Osteocyte (in vitro differentiated cells): ENCODE measurements around the gene PTGR3. TPM values are rescaled to one million over a fixed set of nuclear protein-coding genes. Genes with fewer than 3 reads are reported as not detected.

Experiments
- DNase-seq: peaks from one replicate; pipeline ENCODE4 v3.0.0; 2021; ENCODE audit warnings: mixed read lengths; ENCODE audit not compliant: unreplicated experiment; ENCODE audit errors: extremely low spot score
- H3K27ac Mint-ChIP-seq: one replicate; pipeline ENCODE4 v1.8.0; 2021; ENCODE audit warnings: mild to moderate bottlenecking, mixed read lengths; ENCODE audit not compliant: unreplicated experiment
- H3K27me3 Mint-ChIP-seq: one replicate; pipeline ENCODE4 v1.8.0; 2021; ENCODE audit warnings: mixed read lengths; ENCODE audit not compliant: unreplicated experiment
- H3K36me3 Mint-ChIP-seq: one replicate; pipeline ENCODE4 v1.8.0; 2021; ENCODE audit warnings: mixed read lengths; ENCODE audit not compliant: unreplicated experiment
- H3K4me1 Mint-ChIP-seq: one replicate; pipeline ENCODE4 v1.8.0; 2021; ENCODE audit warnings: mixed read lengths; ENCODE audit not compliant: unreplicated experiment
- H3K4me3 Mint-ChIP-seq: one replicate; pipeline ENCODE4 v1.8.0; 2021; ENCODE audit warnings: mild to moderate bottlenecking, moderate library complexity, mixed read lengths; ENCODE audit not compliant: unreplicated experiment
- H3K9me3 Mint-ChIP-seq: one replicate; pipeline ENCODE4 v1.8.0; 2021; ENCODE audit warnings: mixed read lengths; ENCODE audit not compliant: unreplicated experiment
- total RNA-seq: library from RNA; stranded (reverse); gene quantifications from 2 replicates; pipeline ENCODE4 v1.2.1, GENCODE V29; 2021
- TF ChIP-seq, protein P1 (sequence below): fragments of 200-600 bp; sonication (generic); IDR thresholded peaks from 2 replicates; pipeline ENCODE4 v1.5.0; 2021; ENCODE audit warnings: antibody characterized with exemption, mild to moderate bottlenecking, moderate library complexity

The PTGR3 gene
- total RNA-seq, 1 donor from 2014 or later = 17.7 TPM

DNA sequence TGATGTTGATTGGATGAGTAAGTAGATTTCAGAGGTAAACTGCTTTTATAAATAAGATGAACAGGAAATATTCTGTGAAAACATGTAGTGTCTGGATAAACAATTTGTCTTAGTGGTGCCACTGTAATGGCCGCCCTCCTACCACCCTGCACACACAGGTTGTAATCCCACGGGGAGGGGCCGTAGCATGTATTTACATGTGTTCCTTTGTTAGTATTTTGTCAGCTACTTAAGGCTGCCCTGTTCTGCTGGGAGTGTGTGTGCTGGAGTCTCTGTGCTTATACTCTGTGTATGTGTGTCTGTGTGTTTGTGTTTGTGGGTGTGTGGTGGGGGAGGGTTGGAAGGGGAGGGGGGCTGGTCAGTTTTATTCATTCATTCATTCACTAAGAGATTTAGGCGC is 6.7 kb upstream of the PTGR3 start:
- TF ChIP-seq, protein P1, sequence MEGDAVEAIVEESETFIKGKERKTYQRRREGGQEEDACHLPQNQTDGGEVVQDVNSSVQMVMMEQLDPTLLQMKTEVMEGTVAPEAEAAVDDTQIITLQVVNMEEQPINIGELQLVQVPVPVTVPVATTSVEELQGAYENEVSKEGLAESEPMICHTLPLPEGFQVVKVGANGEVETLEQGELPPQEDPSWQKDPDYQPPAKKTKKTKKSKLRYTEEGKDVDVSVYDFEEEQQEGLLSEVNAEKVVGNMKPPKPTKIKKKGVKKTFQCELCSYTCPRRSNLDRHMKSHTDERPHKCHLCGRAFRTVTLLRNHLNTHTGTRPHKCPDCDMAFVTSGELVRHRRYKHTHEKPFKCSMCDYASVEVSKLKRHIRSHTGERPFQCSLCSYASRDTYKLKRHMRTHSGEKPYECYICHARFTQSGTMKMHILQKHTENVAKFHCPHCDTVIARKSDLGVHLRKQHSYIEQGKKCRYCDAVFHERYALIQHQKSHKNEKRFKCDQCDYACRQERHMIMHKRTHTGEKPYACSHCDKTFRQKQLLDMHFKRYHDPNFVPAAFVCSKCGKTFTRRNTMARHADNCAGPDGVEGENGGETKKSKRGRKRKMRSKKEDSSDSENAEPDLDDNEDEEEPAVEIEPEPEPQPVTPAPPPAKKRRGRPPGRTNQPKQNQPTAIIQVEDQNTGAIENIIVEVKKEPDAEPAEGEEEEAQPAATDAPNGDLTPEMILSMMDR = no peak
- Mint-ChIP-seq H3K36me3 (peaks cover 4% of the 10 kb centered on the region), H3K4me1 (peaks cover 24% of the 10 kb centered on the region), H3K27me3 (no peaks in the 10 kb centered on the region), H3K9me3 (no peaks in the 10 kb centered on the region), H3K27ac (no peak overlapping the region), H3K4me3 (no peak overlapping the region)
- no peak for DNase-seq

DNA sequence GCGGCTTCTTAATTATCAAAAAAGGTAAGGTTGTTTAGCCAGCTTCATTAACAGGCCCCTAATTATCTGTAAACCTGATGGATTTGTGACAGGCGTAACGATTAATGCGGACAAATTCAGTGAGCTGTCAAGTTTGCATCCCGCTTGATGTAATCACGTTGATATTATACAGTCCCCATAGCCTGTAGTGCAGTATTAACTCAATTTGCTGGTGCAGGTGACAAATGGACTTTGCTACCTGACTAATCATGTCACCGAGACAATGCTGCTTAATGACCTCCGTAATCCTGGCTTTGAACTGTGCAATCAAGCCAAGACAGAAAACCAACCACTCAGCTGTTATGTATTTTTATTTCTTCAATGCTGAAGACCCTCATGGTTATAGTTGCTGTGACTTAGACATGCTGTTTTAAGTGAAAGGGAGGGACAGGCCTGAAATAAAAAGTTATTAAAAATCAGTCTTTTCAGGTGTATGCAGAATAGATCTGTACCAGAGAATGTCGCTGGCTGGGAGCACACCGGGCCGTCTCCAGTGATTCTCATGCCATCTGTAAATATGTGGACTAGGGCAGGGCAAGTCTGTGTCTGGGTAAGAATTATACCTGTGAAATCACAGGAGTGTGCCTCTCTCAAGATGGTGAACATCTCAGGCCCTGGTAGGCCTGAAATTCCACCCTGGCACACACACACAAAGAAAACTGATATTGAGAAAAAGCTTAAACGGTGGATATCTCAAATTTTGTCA is 6.0 kb upstream of the PTGR3 start:
- Mint-ChIP-seq H3K4me1 (peaks cover 30% of the 10 kb centered on the region), H3K27ac (no peak overlapping the region)

DNA sequence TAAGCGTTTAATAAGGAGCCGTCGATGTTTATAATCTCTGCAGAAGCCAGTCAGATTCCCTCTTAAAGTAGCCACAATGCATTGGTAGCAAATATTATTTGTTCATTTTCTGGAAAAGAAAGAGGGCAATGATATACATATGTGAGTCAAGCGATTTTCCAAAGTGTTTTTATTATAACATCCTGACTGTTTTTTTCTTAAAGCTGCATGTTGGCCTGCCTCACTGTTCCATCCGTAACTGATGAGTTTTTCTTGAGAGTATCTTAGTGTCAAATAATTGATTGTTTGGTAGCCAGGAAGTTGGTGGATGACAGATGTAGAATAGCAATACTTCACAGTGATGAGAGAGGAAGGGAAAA is 5.4 kb upstream of the PTGR3 start:
- Mint-ChIP-seq H3K27me3 (no peaks in the 10 kb centered on the region), H3K4me3 (no peak overlapping the region), H3K27ac (no peak overlapping the region)

More for the DNA sequence above, 6.0 kb upstream of the PTGR3 start:
- DNase-seq = no peak
- Mint-ChIP-seq H3K27me3 (no peaks in the 10 kb centered on the region), H3K4me3 (no peak overlapping the region), H3K36me3 (peaks cover 4% of the 10 kb centered on the region), H3K9me3 (no peaks in the 10 kb centered on the region)
- TF ChIP-seq, protein P1 = no peak

DNA sequence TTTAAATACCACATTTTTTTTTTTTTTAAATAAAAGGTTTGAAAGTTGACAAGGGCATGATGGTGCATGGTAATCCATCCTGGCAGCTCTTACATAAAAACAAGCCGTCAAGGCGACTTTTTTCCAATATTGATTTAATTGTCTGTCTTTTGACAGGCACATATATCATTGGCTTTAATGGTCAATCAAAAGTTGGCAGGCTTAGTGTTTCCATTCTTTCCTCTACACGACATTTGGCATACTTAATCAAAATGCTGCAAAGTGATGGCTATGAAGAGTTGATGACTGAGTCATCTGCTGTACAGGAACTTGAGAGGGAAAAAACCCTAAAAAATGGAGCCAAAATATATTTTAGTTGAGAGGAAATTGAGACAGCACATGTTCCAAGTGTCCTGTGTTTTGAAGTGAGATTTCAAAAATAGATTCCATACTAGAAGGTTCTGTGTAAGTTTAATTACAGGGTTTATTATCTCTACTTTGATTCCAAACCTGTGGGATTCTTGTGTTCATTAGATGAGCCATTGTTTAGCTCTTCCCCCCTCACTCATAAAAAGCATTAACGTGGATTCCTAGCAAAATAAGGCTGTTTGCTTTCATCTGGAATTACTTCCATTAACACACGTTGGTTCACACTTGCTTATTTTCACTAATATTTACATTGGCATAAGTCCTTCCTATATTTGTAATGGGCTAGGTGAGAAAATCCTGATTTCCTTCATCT is 4.8 kb upstream of the PTGR3 start:
- H3K4me3 Mint-ChIP-seq = no peak overlapping the region
- peaks cover 33% of the 10 kb centered on the region for H3K4me1 Mint-ChIP-seq
- H3K9me3 Mint-ChIP-seq = no peaks in the 10 kb centered on the region
- no peaks in the 10 kb centered on the region for H3K27me3 Mint-ChIP-seq
- no peak overlapping the region for H3K27ac Mint-ChIP-seq
- H3K36me3 Mint-ChIP-seq = peaks cover 4% of the 10 kb centered on the region
- no peak for DNase-seq
- TF ChIP-seq, protein P1 = no peak

More for the DNA sequence above, 5.4 kb upstream of the PTGR3 start:
- Mint-ChIP-seq H3K36me3 (peaks cover 4% of the 10 kb centered on the region), H3K9me3 (no peaks in the 10 kb centered on the region), H3K4me1 (peaks cover 33% of the 10 kb centered on the region)
- TF ChIP-seq, protein P1 = no peak
- DNase-seq = no peak

DNA sequence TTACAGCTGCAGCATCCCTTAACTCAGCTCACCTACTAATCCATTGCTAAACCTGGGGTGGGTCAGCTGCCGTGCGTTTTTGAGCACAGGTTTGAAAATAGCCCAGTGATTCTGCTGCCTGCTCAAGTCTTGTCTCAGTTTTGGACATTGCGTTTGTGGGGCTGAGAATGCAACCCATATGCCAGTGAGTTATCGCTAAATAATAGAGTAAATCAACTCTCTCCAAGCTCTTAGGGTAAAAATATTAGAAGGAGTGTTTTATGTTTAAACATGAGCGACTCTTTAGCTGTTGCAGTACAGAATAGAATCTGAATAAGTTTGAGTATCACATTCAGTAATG is 3.8 kb upstream of the PTGR3 start:
- Mint-ChIP-seq H3K9me3 (no peaks in the 10 kb centered on the region), H3K4me3 (peak overlapping the region; percentile 78), H3K27ac (no peak overlapping the region), H3K27me3 (no peaks in the 10 kb centered on the region), H3K4me1 (peaks cover 37% of the 10 kb centered on the region), H3K36me3 (peaks cover 4% of the 10 kb centered on the region)
- DNase-seq = no peak
- TF ChIP-seq, protein P1 = no peak
